ENCODE data around the gene OR6F1. TPM values are rescaled to one million over a fixed set of nuclear protein-coding genes. Genes with fewer than 3 reads are reported as not detected.

Gene OR6F1
- total and polyA plus RNA-seq, 12 donors = not detected

- intact Hi-C loops (cut with DNase I) = no loop called here
- ATAC-seq = no peak
- 30 to 31% methylated on average over 7 of the region's 7 CpGs for WGBS, 2 donors
These were observed 35.1 kb downstream of the OR6F1 start for GRCh38 chr1:247681288-247681897.

GRCh38 chr1:247680171-247680570, 36.3 kb downstream of the OR6F1 start:
- intact Hi-C loops (cut with DNase I) = no loop called here
- H3K4me3 ChIP-seq = no peak overlapping the region
- peaks cover 0 to 3% (median 0%) of the 10 kb centered on the region in 11 donors for H3K9me3 ChIP-seq
- H3K27me3 ChIP-seq = no peaks in the 10 kb centered on the region
- no peak for DNase-seq
- no peaks in the 10 kb centered on the region for H3K36me3 ChIP-seq
- no peak for ATAC-seq
- H3K4me1 ChIP-seq = no peaks in the 10 kb centered on the region
- 85 to 91% methylated on average over 4 of the region's 4 CpGs for WGBS, 2 donors
- TF ChIP-seq CTCF (IDR thresholded peaks at IDR 0.05) = no peak
- no peak overlapping the region for H3K27ac ChIP-seq

More at GRCh38 chr1:247681288-247681897, 35.1 kb downstream of the OR6F1 start:
- DNase-seq = peak in 1 of 2 donors; percentile 5
- Histone ChIP-seq H3K27ac (no peak overlapping the region), H3K9me3 (peaks cover 0 to 3% (median 0%) of the 10 kb centered on the region in 11 donors), H3K4me1 (no peaks in the 10 kb centered on the region), H3K36me3 (no peaks in the 10 kb centered on the region), H3K4me3 (no peak overlapping the region), H3K27me3 (no peaks in the 10 kb centered on the region)
- TF ChIP-seq CTCF (IDR thresholded peaks at IDR 0.05) = peak in 8 of 9 donors; percentile 16 to 76 (median 51)

- WGBS, 2 donors = 69 to 83% methylated on average over 1 of the region's 1 CpG
- Histone ChIP-seq H3K9me3 (peaks cover 0 to 3% (median 0%) of the 10 kb centered on the region in 11 donors), H3K36me3 (no peaks in the 10 kb centered on the region), H3K27ac (no peak within 1 kb of the TSS), H3K27me3 (no peaks in the 10 kb centered on the region), H3K4me1 (no peaks in the 10 kb centered on the region), H3K4me3 (no peak within 1 kb of the TSS)
- no peak for TF ChIP-seq CTCF (IDR thresholded peaks at IDR 0.05)
- intact Hi-C loops (cut with DNase I) = no loop called here
- no peak for ATAC-seq
- DNase-seq = no peak
These were observed 36.8 kb downstream of the OR6F1 start, which contains the start of gene OR13G1 for GRCh38 chr1:247679639-247680038. Gene OR13G1, minus strand, starts transcription at chr1:247679739. Its CDS starts 6,698 bp downstream, at chr1:247673041.

GRCh38 chr1:247669225-247669624, 47.2 kb downstream of the OR6F1 start:
- Histone ChIP-seq H3K4me3 (no peak overlapping the region), H3K9me3 (peaks cover 0 to 14% (median 5%) of the 10 kb centered on the region in 11 donors), H3K27ac (no peak overlapping the region), H3K4me1 (no peaks in the 10 kb centered on the region), H3K27me3 (no peaks in the 10 kb centered on the region), H3K36me3 (no peaks in the 10 kb centered on the region)
- ATAC-seq = no peak
- 22 to 24% methylated on average over 1 of the region's 1 CpG for WGBS, 2 donors
- intact Hi-C loops (cut with DNase I) = no loop called here
- no peak for TF ChIP-seq CTCF (IDR thresholded peaks at IDR 0.05)
- no peak for DNase-seq

Other genes with a start within 250 kb of the OR6F1 start
- gene OR2C3, start 180.2 kb downstream of the OR6F1 start, total RNA-seq = under 1 TPM in 1 of 10 donors, not detected in 9; 0.02 TPM
- under 1 TPM in 1 of 2 donors, not detected in 1; under 0.01 TPM for gene OR2C3, start 180.2 kb downstream of the OR6F1 start, polyA plus RNA-seq
- gene GCSAML, start 167.5 kb downstream of the OR6F1 start, total RNA-seq = under 1 TPM in 3 of 10 donors, not detected in 7; 0.05 to 0.44 (median 0.22) TPM
- under 1 TPM in 1 of 2 donors, not detected in 1; under 0.01 TPM for gene GCSAML, start 167.5 kb downstream of the OR6F1 start, polyA plus RNA-seq
- not detected for gene OR2G2, start 128.3 kb downstream of the OR6F1 start, total RNA-seq
- gene OR2G2, start 128.3 kb downstream of the OR6F1 start, polyA plus RNA-seq = not detected
- gene OR2G3, start 111.1 kb downstream of the OR6F1 start, total RNA-seq = not detected
- not detected for gene OR2G3, start 111.1 kb downstream of the OR6F1 start, polyA plus RNA-seq
- not detected for gene OR13G1, start 36.9 kb downstream of the OR6F1 start, total RNA-seq
- not detected for gene OR13G1, start 36.9 kb downstream of the OR6F1 start, polyA plus RNA-seq
- gene OR14K1, start 22.0 kb upstream of the OR6F1 start, total RNA-seq = not detected
- not detected for gene OR14K1, start 22.0 kb upstream of the OR6F1 start, polyA plus RNA-seq
- gene OR14A2, start 31.5 kb upstream of the OR6F1 start, total RNA-seq = not detected
- not detected for gene OR14A2, start 31.5 kb upstream of the OR6F1 start, polyA plus RNA-seq
- not detected for gene OR1C1, start 43.9 kb upstream of the OR6F1 start, total RNA-seq
- not detected for gene OR1C1, start 43.9 kb upstream of the OR6F1 start, polyA plus RNA-seq
- not detected for gene OR14A16, start 107.5 kb upstream of the OR6F1 start, total RNA-seq
- not detected for gene OR14A16, start 107.5 kb upstream of the OR6F1 start, polyA plus RNA-seq
- not detected for gene OR11L1, start 125.2 kb upstream of the OR6F1 start, total RNA-seq
- gene OR11L1, start 125.2 kb upstream of the OR6F1 start, polyA plus RNA-seq = not detected
- gene TRIM58, start 140.5 kb upstream of the OR6F1 start, total RNA-seq = under 1 TPM in 9 of 10 donors, not detected in 1; 0.09 to 0.85 (median 0.33) TPM
- under 1 TPM in 1 of 2 donors, not detected in 1; 0.06 TPM for gene TRIM58, start 140.5 kb upstream of the OR6F1 start, polyA plus RNA-seq
- under 1 TPM in 1 of 10 donors, not detected in 9; 0.26 TPM for gene OR2W3, start 178.9 kb upstream of the OR6F1 start, total RNA-seq
- gene OR2W3, start 178.9 kb upstream of the OR6F1 start, polyA plus RNA-seq = under 1 TPM in 1 of 2 donors, not detected in 1; 0.06 TPM
- not detected for gene OR2T8, start 203.6 kb upstream of the OR6F1 start, total RNA-seq
- not detected for gene OR2T8, start 203.6 kb upstream of the OR6F1 start, polyA plus RNA-seq
- not detected for gene OR2AJ1, start 208.2 kb upstream of the OR6F1 start, total RNA-seq
- gene OR2AJ1, start 208.2 kb upstream of the OR6F1 start, polyA plus RNA-seq = not detected
- gene OR2L8, start 232.2 kb upstream of the OR6F1 start, total RNA-seq = not detected
- gene OR2L8, start 232.2 kb upstream of the OR6F1 start, polyA plus RNA-seq = not detected
- not detected for gene OR2AK2, start 248.6 kb upstream of the OR6F1 start, total RNA-seq
- not detected for gene OR2AK2, start 248.6 kb upstream of the OR6F1 start, polyA plus RNA-seq

All from heart right ventricle (tissue), 16 donors.